ENCODE data around the gene CIZ1.

The CIZ1 gene

GRCh38 chr9:128148509-128149000, 42.8 kb downstream of the CIZ1 start:
- in situ Hi-C loops (cut with HindIII; ENCODE audit: low sequenced_read_pairs) = no loop called here
- H3K4me3 ChIP-seq (ENCODE audit: low read depth, low read length) = no peak overlapping the region
- TF ChIP-seq, protein P1, sequence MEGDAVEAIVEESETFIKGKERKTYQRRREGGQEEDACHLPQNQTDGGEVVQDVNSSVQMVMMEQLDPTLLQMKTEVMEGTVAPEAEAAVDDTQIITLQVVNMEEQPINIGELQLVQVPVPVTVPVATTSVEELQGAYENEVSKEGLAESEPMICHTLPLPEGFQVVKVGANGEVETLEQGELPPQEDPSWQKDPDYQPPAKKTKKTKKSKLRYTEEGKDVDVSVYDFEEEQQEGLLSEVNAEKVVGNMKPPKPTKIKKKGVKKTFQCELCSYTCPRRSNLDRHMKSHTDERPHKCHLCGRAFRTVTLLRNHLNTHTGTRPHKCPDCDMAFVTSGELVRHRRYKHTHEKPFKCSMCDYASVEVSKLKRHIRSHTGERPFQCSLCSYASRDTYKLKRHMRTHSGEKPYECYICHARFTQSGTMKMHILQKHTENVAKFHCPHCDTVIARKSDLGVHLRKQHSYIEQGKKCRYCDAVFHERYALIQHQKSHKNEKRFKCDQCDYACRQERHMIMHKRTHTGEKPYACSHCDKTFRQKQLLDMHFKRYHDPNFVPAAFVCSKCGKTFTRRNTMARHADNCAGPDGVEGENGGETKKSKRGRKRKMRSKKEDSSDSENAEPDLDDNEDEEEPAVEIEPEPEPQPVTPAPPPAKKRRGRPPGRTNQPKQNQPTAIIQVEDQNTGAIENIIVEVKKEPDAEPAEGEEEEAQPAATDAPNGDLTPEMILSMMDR (IDR thresholded peaks at IDR 0.05; ENCODE audit: low read depth, low read length, missing control alignments) = no peak
- DNase-seq (ENCODE audit: low read depth) = no peak

DNA sequence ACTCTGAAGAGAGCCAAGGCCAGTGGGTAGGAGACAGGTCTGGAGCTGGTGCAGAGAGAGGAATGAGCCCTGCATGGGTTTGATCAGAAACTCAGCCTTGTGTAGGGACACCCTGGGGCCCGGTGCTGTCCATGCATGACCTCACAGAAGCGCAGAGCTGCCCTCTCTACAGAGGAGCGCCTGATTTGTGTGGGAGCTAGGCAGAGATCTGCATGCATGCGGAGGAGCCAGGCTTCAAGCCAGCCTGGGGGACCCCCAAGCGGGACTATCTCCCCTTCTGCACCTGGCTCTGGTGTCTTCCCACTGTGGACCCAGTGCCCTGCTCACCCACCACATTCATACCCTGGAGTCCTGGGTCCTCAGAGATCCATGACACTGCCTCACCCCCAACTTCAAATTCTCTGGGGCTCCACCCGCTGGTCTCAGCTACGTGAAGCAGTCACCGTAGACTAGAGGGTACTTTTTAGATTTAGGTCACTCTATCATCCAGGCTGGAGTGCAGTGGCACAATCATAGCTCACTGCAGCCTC, 44.7 kb downstream of the CIZ1 start:
- in situ Hi-C loops (cut with HindIII; ENCODE audit: low sequenced_read_pairs) = no loop called here

GRCh38 chr9:128145951-128146351, 45.4 kb downstream of the CIZ1 start:
- DNase-seq (ENCODE audit: low read depth) = no peak
- TF ChIP-seq, protein P1 (IDR thresholded peaks at IDR 0.05; ENCODE audit: low read depth, low read length, missing control alignments) = no peak
- in situ Hi-C loops (cut with HindIII; ENCODE audit: low sequenced_read_pairs) = no loop called here
- H3K4me3 ChIP-seq (ENCODE audit: low read depth, low read length) = no peak overlapping the region

More for the DNA sequence above, 44.7 kb downstream of the CIZ1 start:
- DNase-seq (ENCODE audit: low read depth) = no peak
- H3K4me3 ChIP-seq (ENCODE audit: low read depth, low read length) = no peak overlapping the region
- TF ChIP-seq, protein P1 (IDR thresholded peaks at IDR 0.05; ENCODE audit: low read depth, low read length, missing control alignments) = no peak

DNA sequence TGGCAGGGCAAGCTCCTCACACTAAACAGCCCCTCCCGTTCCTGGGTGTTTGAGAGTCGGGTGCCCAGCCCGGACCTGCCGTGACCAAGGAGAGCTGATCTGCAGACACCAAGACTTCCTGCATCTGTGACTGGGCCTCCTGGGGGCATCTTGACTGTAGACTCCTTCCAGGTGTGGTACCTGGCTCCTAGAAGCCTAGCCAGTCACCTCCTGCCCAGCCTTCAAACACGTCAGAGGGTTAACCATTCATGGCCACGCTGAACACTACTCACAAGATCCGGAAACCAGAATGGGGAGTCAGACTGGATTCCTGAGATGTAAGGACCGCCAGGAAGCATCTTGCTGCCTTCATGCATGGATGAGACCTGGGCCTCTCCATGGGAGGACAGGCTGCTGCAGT, 45.8 kb downstream of the CIZ1 start:
- DNase-seq (ENCODE audit: low read depth) = no peak
- in situ Hi-C loops (cut with HindIII; ENCODE audit: low sequenced_read_pairs) = no loop called here

GRCh38 chr9:128144239-128145181, 46.9 kb downstream of the CIZ1 start:
- TF ChIP-seq, protein P1 (IDR thresholded peaks at IDR 0.05; ENCODE audit: low read depth, low read length, missing control alignments) = no peak
- DNase-seq (ENCODE audit: low read depth) = no peak
- in situ Hi-C loops (cut with HindIII; ENCODE audit: low sequenced_read_pairs) = no loop called here
- no peak overlapping the region for H3K4me3 ChIP-seq (ENCODE audit: low read depth, low read length)

More for the DNA sequence above, 45.8 kb downstream of the CIZ1 start:
- TF ChIP-seq, protein P1 (IDR thresholded peaks at IDR 0.05; ENCODE audit: low read depth, low read length, missing control alignments) = no peak
- H3K4me3 ChIP-seq (ENCODE audit: low read depth, low read length) = no peak overlapping the region

DNA sequence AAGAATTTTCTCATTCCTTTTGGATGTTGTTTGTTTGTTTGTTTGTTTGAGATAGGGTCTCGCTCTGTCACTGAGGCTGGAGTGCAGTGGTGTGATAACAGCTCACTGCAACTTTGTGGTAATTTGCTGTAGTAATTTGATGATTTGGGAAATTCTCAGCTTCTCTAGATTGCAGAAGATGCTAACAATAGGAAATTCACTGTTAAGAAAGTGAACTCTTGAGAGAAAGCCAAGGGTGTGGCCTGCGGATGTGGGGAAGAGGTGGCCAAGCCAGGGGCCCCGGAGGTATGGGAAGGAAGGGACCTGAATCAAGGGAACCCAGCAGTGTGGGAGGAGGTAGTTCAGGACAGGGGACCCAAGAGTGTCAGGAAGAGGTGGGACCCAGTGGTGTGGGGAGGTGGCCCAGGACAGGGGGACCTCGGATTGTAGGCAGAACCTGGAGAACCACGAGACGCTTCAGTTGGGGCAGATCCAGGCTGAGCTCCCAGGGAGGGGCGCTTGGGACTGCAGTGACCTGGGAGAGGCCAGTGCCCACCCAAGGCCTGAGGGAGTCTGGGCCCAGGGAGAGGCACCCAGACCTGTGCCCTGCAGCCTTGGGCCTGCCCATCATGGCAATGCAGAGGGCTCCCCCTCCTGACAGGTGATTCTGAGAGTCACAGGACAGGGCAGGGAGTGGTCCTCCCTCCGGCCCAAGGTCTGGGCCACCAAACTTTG, 47.7 kb downstream of the CIZ1 start:
- H3K4me3 ChIP-seq (ENCODE audit: low read depth, low read length) = no peak overlapping the region
- TF ChIP-seq, protein P1 (IDR thresholded peaks at IDR 0.05; ENCODE audit: low read depth, low read length, missing control alignments) = no peak
- DNase-seq (ENCODE audit: low read depth) = no peak
- in situ Hi-C loops (cut with HindIII; ENCODE audit: low sequenced_read_pairs) = no loop called here
